K562 (cell line): ENCODE data around the gene RBMS1. TPM values are rescaled to one million over a fixed set of nuclear protein-coding genes. Genes with fewer than 3 reads are reported as not detected.

Source experiments
- EP400 ChIP-seq: fragments of 450-650 bp; IDR thresholded peaks from 2 replicates; pipeline ENCODE4 v1.6.1; 2017; ENCODE audit warnings: antibody characterized with exemption, mild to moderate bottlenecking, moderate library complexity
- ETV1 ChIP-seq: fragments of 450-650 bp; conservative IDR thresholded peaks from 2 replicates; pipeline ENCODE4 v1.6.1; 2016; ENCODE audit warnings: missing genetic modification characterization, control low read depth, low read depth, missing compliant biosample characterization
- HDAC2 ChIP-seq: fragments of 450-650 bp; IDR thresholded peaks from 2 replicates; pipeline ENCODE4 v1.6.1; 2016; ENCODE audit warnings: mild to moderate bottlenecking
- PHB2 ChIP-seq: fragments of 450-650 bp; IDR thresholded peaks from 2 replicates; pipeline ENCODE4 v1.6.1; 2017; ENCODE audit warnings: low read depth
- SAFB ChIP-seq: fragments of 200-400 bp; formaldehyde crosslinking; IDR thresholded peaks from 2 replicates; pipeline ENCODE4 v1.6.1; 2017; ENCODE audit warnings: low read depth, low read length, borderline replicate concordance
- STAT5B ChIP-seq: fragments of 250-450 bp; sonication (Bioruptor Pico); IDR thresholded peaks from 2 replicates; pipeline ENCODE4 v1.8.0; 2021; ENCODE audit warnings: mild to moderate bottlenecking, inconsistent platforms
- ZNF696 ChIP-seq: fragments of 250-450 bp; sonication (Bioruptor Pico); conservative IDR thresholded peaks from 2 replicates; pipeline ENCODE4 v1.4.0; 2020; ENCODE audit warnings: mild to moderate bottlenecking, moderate library complexity
- polyA plus RNA-seq, 8 experiments: library from polyadenylated mRNA; depleted of rRNA in 4 of 8; stranded (reverse) in 5 of 8; unstranded in 3 of 8; fragments of >200 nt; fragmentation: Nextera tagmentation in 2 of 8; fragmentation: Illumina TruSeq in 1 of 8; extraction: Ambion mirVana in 2 of 8; extraction: Trizol in 1 of 8; gene quantifications; 2 replicates each; pipeline versions ENCODE4 v1.2.1 to v1.2.3, GENCODE V29; 2011 to 2014; ENCODE audit warnings: inconsistent platforms in 1 of 8, missing spikeins in 1 of 8
- total RNA-seq, 7 experiments: library from RNA; depleted of rRNA in 6 of 7; stranded (reverse); fragments of >200 nt in 6 of 7; fragmentation: Illumina TruSeq in 2 of 7; extraction: Trizol in 2 of 7; gene quantifications; 2 replicates each; pipeline versions ENCODE4 v1.2.1 to v1.2.3, GENCODE V29; 2011 to 2021; ENCODE audit warnings: low replicate concordance in 1 of 7
- TF ChIP-seq, protein P1 (sequence below): fragments of 200-800 bp; sonication (Bioruptor generic); IDR thresholded peaks from 2 replicates; pipeline ENCODE4 v1.6.1; 2016; ENCODE audit warnings: missing genetic modification characterization, missing compliant biosample characterization
- TF ChIP-seq, protein P2 (sequence below), 2 experiments: fragments of 450-650 bp; IDR thresholded peaks; 2 replicates each; pipeline ENCODE4 v1.6.1; 2018; ENCODE audit warnings: mild to moderate bottlenecking in 2 of 2, low read depth in 1 of 2; ENCODE audit not compliant: partially characterized antibody in 2 of 2

RBMS1 gene
- total and polyA plus RNA-seq, 9 of the 15 experiments (the other 6 are each of a cell fraction or from before 2014, with no cell fraction given) = 0.04 to 0.31 (median 0.09) TPM; not detected in 6

DNA sequence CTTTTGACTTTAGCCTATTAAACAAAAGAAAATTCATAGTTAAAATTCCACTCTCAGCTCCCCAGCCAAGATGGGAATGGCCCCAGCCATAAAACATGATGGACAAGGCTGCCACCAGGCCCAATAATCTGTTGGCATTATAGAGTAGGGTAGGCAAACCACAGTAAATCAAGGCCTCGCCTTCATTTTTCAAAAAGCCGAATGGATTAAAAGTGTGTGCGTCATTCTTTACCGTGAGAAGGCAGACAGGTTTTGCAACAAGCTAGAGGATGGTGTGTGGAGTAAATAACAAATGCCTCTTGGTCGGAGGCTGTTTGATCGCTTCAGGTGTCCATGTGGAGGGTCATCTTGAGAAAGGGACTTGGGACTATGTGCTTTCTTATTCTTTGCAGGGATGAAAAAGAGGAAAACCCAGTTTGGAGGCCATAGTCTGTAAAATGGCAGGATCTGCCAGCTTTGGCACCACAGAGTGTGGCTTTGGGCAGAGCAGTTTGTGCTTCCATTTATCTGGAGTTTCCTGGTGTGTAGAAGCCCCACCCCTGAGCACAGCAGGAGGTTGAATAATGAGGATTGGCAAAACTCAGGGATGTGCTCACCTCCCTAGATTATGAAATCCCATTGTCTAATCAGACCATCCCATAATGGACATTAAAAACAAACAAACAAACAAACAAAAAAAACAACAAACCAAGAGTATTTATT is 236.4 kb downstream of the RBMS1 start (continued):
- TF ChIP-seq, protein P1, sequence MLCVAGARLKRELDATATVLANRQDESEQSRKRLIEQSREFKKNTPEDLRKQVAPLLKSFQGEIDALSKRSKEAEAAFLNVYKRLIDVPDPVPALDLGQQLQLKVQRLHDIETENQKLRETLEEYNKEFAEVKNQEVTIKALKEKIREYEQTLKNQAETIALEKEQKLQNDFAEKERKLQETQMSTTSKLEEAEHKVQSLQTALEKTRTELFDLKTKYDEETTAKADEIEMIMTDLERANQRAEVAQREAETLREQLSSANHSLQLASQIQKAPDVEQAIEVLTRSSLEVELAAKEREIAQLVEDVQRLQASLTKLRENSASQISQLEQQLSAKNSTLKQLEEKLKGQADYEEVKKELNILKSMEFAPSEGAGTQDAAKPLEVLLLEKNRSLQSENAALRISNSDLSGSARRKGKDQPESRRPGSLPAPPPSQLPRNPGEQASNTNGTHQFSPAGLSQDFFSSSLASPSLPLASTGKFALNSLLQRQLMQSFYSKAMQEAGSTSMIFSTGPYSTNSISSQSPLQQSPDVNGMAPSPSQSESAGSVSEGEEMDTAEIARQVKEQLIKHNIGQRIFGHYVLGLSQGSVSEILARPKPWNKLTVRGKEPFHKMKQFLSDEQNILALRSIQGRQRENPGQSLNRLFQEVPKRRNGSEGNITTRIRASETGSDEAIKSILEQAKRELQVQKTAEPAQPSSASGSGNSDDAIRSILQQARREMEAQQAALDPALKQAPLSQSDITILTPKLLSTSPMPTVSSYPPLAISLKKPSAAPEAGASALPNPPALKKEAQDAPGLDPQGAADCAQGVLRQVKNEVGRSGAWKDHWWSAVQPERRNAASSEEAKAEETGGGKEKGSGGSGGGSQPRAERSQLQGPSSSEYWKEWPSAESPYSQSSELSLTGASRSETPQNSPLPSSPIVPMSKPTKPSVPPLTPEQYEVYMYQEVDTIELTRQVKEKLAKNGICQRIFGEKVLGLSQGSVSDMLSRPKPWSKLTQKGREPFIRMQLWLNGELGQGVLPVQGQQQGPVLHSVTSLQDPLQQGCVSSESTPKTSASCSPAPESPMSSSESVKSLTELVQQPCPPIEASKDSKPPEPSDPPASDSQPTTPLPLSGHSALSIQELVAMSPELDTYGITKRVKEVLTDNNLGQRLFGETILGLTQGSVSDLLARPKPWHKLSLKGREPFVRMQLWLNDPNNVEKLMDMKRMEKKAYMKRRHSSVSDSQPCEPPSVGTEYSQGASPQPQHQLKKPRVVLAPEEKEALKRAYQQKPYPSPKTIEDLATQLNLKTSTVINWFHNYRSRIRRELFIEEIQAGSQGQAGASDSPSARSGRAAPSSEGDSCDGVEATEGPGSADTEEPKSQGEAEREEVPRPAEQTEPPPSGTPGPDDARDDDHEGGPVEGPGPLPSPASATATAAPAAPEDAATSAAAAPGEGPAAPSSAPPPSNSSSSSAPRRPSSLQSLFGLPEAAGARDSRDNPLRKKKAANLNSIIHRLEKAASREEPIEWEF = no peak
- TF ChIP-seq SAFB = no peak
- no peak for TF ChIP-seq ZNF696 (CRISPR knock-in tag)
- TF ChIP-seq, protein P2, sequence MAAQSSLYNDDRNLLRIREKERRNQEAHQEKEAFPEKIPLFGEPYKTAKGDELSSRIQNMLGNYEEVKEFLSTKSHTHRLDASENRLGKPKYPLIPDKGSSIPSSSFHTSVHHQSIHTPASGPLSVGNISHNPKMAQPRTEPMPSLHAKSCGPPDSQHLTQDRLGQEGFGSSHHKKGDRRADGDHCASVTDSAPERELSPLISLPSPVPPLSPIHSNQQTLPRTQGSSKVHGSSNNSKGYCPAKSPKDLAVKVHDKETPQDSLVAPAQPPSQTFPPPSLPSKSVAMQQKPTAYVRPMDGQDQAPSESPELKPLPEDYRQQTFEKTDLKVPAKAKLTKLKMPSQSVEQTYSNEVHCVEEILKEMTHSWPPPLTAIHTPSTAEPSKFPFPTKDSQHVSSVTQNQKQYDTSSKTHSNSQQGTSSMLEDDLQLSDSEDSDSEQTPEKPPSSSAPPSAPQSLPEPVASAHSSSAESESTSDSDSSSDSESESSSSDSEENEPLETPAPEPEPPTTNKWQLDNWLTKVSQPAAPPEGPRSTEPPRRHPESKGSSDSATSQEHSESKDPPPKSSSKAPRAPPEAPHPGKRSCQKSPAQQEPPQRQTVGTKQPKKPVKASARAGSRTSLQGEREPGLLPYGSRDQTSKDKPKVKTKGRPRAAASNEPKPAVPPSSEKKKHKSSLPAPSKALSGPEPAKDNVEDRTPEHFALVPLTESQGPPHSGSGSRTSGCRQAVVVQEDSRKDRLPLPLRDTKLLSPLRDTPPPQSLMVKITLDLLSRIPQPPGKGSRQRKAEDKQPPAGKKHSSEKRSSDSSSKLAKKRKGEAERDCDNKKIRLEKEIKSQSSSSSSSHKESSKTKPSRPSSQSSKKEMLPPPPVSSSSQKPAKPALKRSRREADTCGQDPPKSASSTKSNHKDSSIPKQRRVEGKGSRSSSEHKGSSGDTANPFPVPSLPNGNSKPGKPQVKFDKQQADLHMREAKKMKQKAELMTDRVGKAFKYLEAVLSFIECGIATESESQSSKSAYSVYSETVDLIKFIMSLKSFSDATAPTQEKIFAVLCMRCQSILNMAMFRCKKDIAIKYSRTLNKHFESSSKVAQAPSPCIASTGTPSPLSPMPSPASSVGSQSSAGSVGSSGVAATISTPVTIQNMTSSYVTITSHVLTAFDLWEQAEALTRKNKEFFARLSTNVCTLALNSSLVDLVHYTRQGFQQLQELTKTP (IDR thresholded peaks at IDR 0.05; ENCODE audit: low read depth in 1 of 2, partially characterized antibody in 2 of 2) = no peak
- no peak for TF ChIP-seq PHB2
- no peak for TF ChIP-seq HDAC2
- TF ChIP-seq ETV1 (tag) = no peak
- no peak for TF ChIP-seq EP400
- no peak for TF ChIP-seq STAT5B (CRISPR knock-in tag)
